ENCODE data around the gene MINDY4. TPM values are rescaled to one million over a fixed set of nuclear protein-coding genes. Genes with fewer than 3 reads are reported as not detected.

MINDY4 gene
- total RNA-seq, 2 donors from 2014 or later: 2.2 to 4.2 TPM

DNA sequence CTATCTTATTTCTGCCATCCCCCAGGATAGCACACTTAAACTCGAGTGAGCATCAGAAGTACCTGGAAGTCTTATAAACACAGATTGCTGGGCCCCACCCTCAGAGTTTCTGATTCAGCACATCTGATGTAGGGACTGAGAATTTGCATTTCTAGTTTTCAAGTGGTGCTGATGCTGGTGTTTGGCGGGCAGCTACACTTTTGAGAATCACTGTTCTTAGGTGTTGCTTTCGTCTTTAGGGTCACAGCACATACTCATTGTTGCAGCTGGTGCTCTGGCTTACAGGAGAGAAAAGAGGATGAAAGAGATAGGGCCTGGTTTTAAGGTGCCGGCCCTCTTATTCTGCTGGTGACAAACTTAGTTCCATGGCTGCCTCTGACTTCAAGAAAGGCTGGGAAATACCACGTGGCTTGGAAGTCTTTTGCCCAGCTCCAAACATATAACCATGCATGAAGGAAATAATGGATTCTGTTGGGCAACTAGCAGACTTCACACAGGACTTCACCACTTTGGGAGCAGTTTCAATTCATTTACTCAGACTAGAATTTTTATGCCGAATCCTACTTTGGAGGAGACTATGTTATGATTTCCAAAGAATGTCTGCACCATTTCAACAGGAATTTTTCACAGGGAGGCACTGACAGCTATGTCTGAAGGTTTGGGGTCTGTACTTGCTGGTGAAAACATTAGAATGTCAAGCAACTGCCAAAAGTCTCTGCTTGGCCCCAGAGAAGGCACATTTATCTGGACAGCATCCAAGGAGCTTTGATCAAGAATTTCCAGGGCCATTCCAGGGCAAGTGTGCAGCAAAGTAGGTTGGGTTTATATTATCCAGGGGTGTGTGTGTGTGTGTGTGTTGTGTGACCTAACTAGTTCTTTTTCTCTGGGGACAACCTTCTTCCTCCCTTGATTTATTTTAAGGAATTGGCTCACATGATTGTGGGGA lies 6.9 kb upstream of the MINDY4 start:
- intact Hi-C loops (cut with DNase I): no loop called here
- TF ChIP-seq, protein P1, sequence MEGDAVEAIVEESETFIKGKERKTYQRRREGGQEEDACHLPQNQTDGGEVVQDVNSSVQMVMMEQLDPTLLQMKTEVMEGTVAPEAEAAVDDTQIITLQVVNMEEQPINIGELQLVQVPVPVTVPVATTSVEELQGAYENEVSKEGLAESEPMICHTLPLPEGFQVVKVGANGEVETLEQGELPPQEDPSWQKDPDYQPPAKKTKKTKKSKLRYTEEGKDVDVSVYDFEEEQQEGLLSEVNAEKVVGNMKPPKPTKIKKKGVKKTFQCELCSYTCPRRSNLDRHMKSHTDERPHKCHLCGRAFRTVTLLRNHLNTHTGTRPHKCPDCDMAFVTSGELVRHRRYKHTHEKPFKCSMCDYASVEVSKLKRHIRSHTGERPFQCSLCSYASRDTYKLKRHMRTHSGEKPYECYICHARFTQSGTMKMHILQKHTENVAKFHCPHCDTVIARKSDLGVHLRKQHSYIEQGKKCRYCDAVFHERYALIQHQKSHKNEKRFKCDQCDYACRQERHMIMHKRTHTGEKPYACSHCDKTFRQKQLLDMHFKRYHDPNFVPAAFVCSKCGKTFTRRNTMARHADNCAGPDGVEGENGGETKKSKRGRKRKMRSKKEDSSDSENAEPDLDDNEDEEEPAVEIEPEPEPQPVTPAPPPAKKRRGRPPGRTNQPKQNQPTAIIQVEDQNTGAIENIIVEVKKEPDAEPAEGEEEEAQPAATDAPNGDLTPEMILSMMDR (IDR thresholded peaks at IDR 0.05): no peak
- Histone ChIP-seq H3K36me3 (no peaks in the 10 kb centered on the region), H3K9me3 (no peaks in the 10 kb centered on the region), H3K4me3 (no peak overlapping the region), H3K9ac (ENCODE audit: low read depth in 2 of 2, low read length in 2 of 2) (no peak overlapping the region), H3K27me3 (no peaks in the 10 kb centered on the region), H3K4me1 (no peaks in the 10 kb centered on the region), H3K27ac (no peak overlapping the region)
- DNase-seq: no peak

DNA sequence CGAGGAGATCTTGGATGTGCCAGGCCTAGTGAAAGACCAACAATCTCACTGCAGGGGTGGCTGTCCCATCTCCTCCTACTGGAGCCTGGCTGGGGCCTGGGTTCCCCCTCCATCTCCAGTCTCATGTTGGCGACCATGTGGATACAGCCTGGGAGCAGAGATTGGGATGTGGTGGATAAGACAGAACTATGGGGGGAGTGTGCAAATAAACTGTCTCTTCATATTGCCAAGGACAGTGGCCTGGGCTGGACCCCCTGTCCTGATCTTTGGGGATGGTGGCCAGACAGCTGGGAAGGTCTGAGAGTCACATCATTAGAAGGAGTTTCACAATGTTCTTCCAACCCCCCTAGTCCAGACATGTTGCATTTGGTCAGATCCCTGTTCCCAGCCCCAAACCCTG lies 5.8 kb upstream of the MINDY4 start:
- Histone ChIP-seq H3K27me3 (no peaks in the 10 kb centered on the region), H3K9ac (ENCODE audit: low read depth in 2 of 2, low read length in 2 of 2) (no peak overlapping the region), H3K4me1 (no peaks in the 10 kb centered on the region), H3K4me3 (no peak overlapping the region), H3K27ac (no peak overlapping the region), H3K36me3 (no peaks in the 10 kb centered on the region), H3K9me3 (no peaks in the 10 kb centered on the region)
- intact Hi-C loops (cut with DNase I): no loop called here
- TF ChIP-seq, protein P1 (IDR thresholded peaks at IDR 0.05): no peak
- DNase-seq: no peak

DNA sequence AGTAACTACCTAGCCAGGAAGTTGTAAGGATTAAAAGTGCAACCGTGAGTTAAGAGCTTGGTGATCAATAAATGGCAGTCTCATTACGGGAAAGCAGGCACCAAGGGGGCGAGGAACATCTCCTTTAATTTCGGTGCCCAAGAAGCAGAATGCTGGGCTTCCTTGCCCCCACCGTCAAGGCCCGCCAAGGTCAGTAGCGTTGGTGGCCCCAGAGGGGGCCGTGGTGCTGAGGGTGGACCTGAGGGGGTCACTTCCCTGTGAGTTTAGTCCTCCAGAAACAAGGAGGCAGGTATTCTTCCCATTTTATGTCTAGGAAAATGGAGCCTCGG lies 408 bp upstream of the MINDY4 start:
- Histone ChIP-seq H3K4me3 (peak overlapping the region; percentile 64), H3K4me1 (no peaks in the 10 kb centered on the region), H3K36me3 (no peaks in the 10 kb centered on the region), H3K9me3 (no peaks in the 10 kb centered on the region), H3K9ac (ENCODE audit: low read depth in 2 of 2, low read length in 2 of 2) (peak overlapping the region; percentile 77 to 79), H3K27me3 (no peaks in the 10 kb centered on the region), H3K27ac (peak overlapping the region; percentile 52)
- TF ChIP-seq, protein P1 (IDR thresholded peaks at IDR 0.05): no peak
- intact Hi-C loops (cut with DNase I): no loop called here
- no peak for DNase-seq

DNA sequence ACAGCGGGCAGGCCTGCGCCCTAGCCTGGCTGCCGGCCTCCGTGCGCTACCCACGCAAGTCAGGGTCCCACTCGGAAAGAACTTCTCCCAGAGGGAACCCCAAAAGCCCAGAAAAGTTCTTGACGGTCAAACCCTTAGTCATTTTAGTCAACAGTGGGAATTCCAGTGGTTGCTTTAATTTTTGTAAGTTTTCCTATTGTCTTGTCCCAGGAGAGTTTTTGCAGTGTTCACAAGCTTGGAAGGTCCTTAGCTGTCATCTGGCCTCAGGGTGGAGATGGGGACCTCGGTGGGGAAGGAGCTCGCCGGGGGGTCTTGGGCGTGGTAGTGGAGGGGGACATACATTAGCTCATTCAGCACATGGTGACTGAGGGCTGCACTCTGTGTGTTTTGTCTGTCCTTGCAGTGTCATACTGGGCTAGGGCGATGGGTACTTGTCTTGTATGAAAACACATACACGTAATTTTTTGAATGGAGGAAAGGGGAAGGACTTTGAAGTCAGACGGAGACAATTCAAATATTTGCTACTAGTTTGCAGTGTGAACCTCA lies 736 bp downstream of the MINDY4 start:
- H3K36me3 ChIP-seq: no peaks in the 10 kb centered on the region
- peak overlapping the region; percentile 77 to 79 for H3K9ac ChIP-seq (ENCODE audit: low read depth in 2 of 2, low read length in 2 of 2)
- no peaks in the 10 kb centered on the region for H3K9me3 ChIP-seq
- intact Hi-C loops (cut with DNase I): no loop called here
- H3K4me3 ChIP-seq: peak overlapping the region; percentile 64
- H3K27me3 ChIP-seq: no peaks in the 10 kb centered on the region
- peak; percentile 33 for DNase-seq
- no peaks in the 10 kb centered on the region for H3K4me1 ChIP-seq
- TF ChIP-seq, protein P1 (IDR thresholded peaks at IDR 0.05): no peak
- H3K27ac ChIP-seq: peak overlapping the region; percentile 52

DNA sequence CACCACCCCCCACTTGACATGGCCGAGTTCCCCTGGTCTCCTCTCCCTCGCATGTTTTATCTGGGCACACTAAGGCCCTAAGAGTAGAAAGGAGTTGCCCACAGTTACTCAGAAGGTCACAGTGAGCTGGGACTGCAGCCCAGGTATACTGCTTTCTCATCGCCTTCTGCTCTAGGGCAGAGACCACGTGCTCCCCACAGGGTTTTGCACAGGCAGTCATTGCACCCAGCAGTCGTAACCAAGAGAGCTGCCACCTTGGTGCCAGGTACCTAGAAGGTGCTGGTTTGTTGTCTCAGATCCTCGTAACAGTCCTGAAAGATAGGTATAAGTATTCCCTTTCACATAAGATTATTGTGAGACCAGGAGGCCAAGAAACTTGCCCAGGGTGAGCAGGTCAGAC lies 1.8 kb downstream of the MINDY4 start:
- H3K9ac ChIP-seq (ENCODE audit: low read depth in 2 of 2, low read length in 2 of 2): no peak overlapping the region
- no peak for DNase-seq
- no peaks in the 10 kb centered on the region for H3K36me3 ChIP-seq
- H3K27ac ChIP-seq: no peak overlapping the region
- H3K4me1 ChIP-seq: no peaks in the 10 kb centered on the region
- no peak overlapping the region for H3K4me3 ChIP-seq
- H3K9me3 ChIP-seq: no peaks in the 10 kb centered on the region
- no peaks in the 10 kb centered on the region for H3K27me3 ChIP-seq
- intact Hi-C loops (cut with DNase I): no loop called here
- TF ChIP-seq, protein P1 (IDR thresholded peaks at IDR 0.05): no peak
